ENCODE data around the gene CHST11.

DNA sequence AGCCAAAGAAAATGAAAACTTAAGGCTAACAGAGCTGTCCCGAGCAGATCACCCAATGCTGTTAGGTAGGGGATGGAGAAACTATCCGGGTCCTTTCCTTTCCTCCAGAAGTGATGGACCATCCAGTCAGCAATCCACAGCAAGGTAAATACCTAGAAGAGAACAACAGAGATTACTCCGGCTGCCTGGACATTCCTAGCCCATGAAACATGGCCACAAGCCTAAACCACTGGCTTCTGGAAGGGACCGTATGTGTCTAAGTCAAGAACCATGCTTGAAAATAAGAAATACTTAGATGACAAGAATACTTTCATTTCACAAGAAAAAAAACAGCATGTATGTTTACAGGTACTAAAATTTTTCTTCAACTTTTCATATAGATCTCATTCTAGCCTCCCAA lies 348.4 kb downstream of the CHST11 start:
- TF ChIP-seq, protein P1, sequence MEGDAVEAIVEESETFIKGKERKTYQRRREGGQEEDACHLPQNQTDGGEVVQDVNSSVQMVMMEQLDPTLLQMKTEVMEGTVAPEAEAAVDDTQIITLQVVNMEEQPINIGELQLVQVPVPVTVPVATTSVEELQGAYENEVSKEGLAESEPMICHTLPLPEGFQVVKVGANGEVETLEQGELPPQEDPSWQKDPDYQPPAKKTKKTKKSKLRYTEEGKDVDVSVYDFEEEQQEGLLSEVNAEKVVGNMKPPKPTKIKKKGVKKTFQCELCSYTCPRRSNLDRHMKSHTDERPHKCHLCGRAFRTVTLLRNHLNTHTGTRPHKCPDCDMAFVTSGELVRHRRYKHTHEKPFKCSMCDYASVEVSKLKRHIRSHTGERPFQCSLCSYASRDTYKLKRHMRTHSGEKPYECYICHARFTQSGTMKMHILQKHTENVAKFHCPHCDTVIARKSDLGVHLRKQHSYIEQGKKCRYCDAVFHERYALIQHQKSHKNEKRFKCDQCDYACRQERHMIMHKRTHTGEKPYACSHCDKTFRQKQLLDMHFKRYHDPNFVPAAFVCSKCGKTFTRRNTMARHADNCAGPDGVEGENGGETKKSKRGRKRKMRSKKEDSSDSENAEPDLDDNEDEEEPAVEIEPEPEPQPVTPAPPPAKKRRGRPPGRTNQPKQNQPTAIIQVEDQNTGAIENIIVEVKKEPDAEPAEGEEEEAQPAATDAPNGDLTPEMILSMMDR (IDR thresholded peaks at IDR 0.05) = no peak
- TF ChIP-seq POLR2A (IDR thresholded peaks at IDR 0.05) = no peak
